Endothelial cell of umbilical vein (primary cell): ENCODE results near the gene CHCHD10. TPM values are rescaled to one million over a fixed set of nuclear protein-coding genes. Genes with fewer than 3 reads are reported as not detected.
A peak's percentile ranks its signal among the peaks of the same experiment; 100 is the strongest.

ENCODE experiments used
- BruUV-seq: library from RNA; stranded (reverse); fragments of 400-500 nt; replicated peaks from 2 replicates; lab custom pipeline; 2021; lab: Mats Ljungman, UMichigan
- CTCF ChIA-PET: fragments of 300-600, 350-600 bp; sonication (Branson Sonifier 250); formaldehyde crosslinking; loops from one replicate; lab custom pipeline; 2021; ENCODE audit warnings: antibody characterized with exemption, inconsistent platforms; lab: Charles Lee
- POLR2A ChIA-PET: fragments of 300-600, 350-600 bp; sonication (Branson Sonifier 250); formaldehyde crosslinking; loops from one replicate; lab custom pipeline; 2021; ENCODE audit warnings: antibody characterized with exemption, inconsistent platforms; lab: Charles Lee
- DNase-seq: peaks from one replicate; pipeline ENCODE4 v3.0.0-alpha.2; 2011; ENCODE audit warnings: low read depth, low spot score
- FAIRE-seq: peaks from 2 replicates; lab custom pipeline; 2011; peaks lifted over from hg19 to GRCh38; lab: Jason Lieb, UNC
- H2AFZ ChIP-seq: 2 replicates; pipeline ENCODE4 v1.6.0; 2012; ENCODE audit warnings: low read depth, low read length, control low read depth, inconsistent platforms
- H3K27ac ChIP-seq: 2 replicates; pipeline ENCODE4 v1.5.1; 2011; ENCODE audit warnings: low read depth, mild to moderate bottlenecking, control low read depth, low read length, moderate library complexity; ENCODE audit not compliant: insufficient read depth
- H3K27me3 ChIP-seq, 2 experiments: 2 replicates each; pipeline versions ENCODE4 v1.6.0 to v1.6.1; 2011; ENCODE audit warnings: low read length in 2 of 2, mixed read lengths in 1 of 2; ENCODE audit not compliant: control insufficient read depth in 2 of 2, insufficient read depth in 2 of 2
- H3K36me3 ChIP-seq, 2 experiments: 2 replicates in 1 of 2; 3 replicates in 1 of 2; pipeline ENCODE4 v1.5.1; 2011; ENCODE audit warnings: low read length in 2 of 2, mild to moderate bottlenecking in 1 of 2, moderate library complexity in 1 of 2; ENCODE audit not compliant: control insufficient read depth in 2 of 2, insufficient read depth in 2 of 2; ENCODE audit errors: extremely low read depth in 1 of 2
- H3K4me1 ChIP-seq: 3 replicates; pipeline ENCODE4 v1.5.1; 2011; ENCODE audit warnings: mild to moderate bottlenecking, low read length; ENCODE audit not compliant: control insufficient read depth, insufficient read depth; ENCODE audit errors: extremely low read depth
- H3K4me2 ChIP-seq: 2 replicates; pipeline ENCODE4 v1.6.1; 2011; ENCODE audit warnings: low read length, control low read depth, mixed read lengths; ENCODE audit not compliant: insufficient read depth
- H3K4me3 ChIP-seq, 3 experiments: fragments of 200-600 bp in 1 of 3; sonication (generic), shearing (Covaris generic) in 1 of 3; replicated peaks in 1 of 3; 2 replicates each; pipeline ENCODE4 v1.5.1; 2011 to 2016; ENCODE audit warnings: control low read depth in 3 of 3, low read length in 3 of 3, mild to moderate bottlenecking in 2 of 3, inconsistent platforms in 1 of 3, low read depth in 1 of 3, moderate library complexity in 1 of 3; ENCODE audit not compliant: insufficient read depth in 1 of 3
- H3K79me2 ChIP-seq: 2 replicates; pipeline ENCODE4 v1.6.0; 2012; ENCODE audit warnings: low read length, inconsistent platforms; ENCODE audit not compliant: control insufficient read depth, insufficient read depth
- H3K9ac ChIP-seq: replicated peaks from 2 replicates; pipeline ENCODE3; 2011; ENCODE audit warnings: low read length, control low read depth; ENCODE audit not compliant: insufficient read depth; ENCODE audit errors: extremely low read depth
- H3K9me1 ChIP-seq: replicated peaks from 3 replicates; pipeline ENCODE4 v1.6.0; 2011; ENCODE audit warnings: mild to moderate bottlenecking, low read length; ENCODE audit not compliant: control insufficient read depth, insufficient read depth; ENCODE audit errors: extremely low read depth
- H3K9me3 ChIP-seq: replicated peaks from 2 replicates; pipeline ENCODE4 v1.5.1; 2012; ENCODE audit warnings: low read length, inconsistent platforms; ENCODE audit not compliant: control insufficient read depth, insufficient read depth
- H4K20me1 ChIP-seq: replicated peaks from 2 replicates; pipeline ENCODE3; 2011; ENCODE audit warnings: mild to moderate bottlenecking, low read length; ENCODE audit not compliant: control insufficient read depth, insufficient read depth; ENCODE audit errors: extremely low read depth
- EZH2 ChIP-seq: IDR thresholded peaks from 2 replicates; pipeline ENCODE4 v1.6.1; 2012; ENCODE audit warnings: borderline replicate concordance, low read depth, mild to moderate bottlenecking, moderate library complexity, low read length, inconsistent platforms; ENCODE audit not compliant: severe bottlenecking
- FOS ChIP-seq: IDR thresholded peaks from 2 replicates; pipeline ENCODE4 v1.6.1; 2011; ENCODE audit warnings: mild to moderate bottlenecking, low read length, moderate library complexity, borderline replicate concordance; ENCODE audit not compliant: insufficient read depth
- GATA2 ChIP-seq: IDR thresholded peaks from 2 replicates; pipeline ENCODE4 v1.7.0; 2011; ENCODE audit warnings: low read depth, mild to moderate bottlenecking, moderate library complexity, mixed read lengths, low read length; ENCODE audit not compliant: insufficient read length, insufficient read depth
- JUN ChIP-seq: IDR thresholded peaks from 2 replicates; pipeline ENCODE4 v1.6.1; 2011; ENCODE audit warnings: borderline replicate concordance, low read depth; ENCODE audit not compliant: insufficient read length, insufficient read depth
- MYC ChIP-seq: IDR thresholded peaks from one replicate; pipeline ENCODE4 v1.6.1; 2011; ENCODE audit warnings: mild to moderate bottlenecking, low read depth, low read length
- POLR2A ChIP-seq: IDR thresholded peaks from 2 replicates; pipeline ENCODE4 v1.6.1; 2012; ENCODE audit warnings: low read depth, mild to moderate bottlenecking, control low read depth, low read length
- POLR2AphosphoS5 ChIP-seq: IDR thresholded peaks from 2 replicates; pipeline ENCODE4 v1.6.1; 2012; ENCODE audit warnings: low read depth, mild to moderate bottlenecking, control low read depth, low read length, moderate library complexity; ENCODE audit not compliant: insufficient read depth
- dilution Hi-C: fragments of 300-500 bp; cut with MboI; formaldehyde crosslinking; loops from one replicate; pipeline ENCODE4 v1.15.0; 2019; ENCODE audit warnings: low sequenced_read_pairs; ENCODE audit not compliant: extremely low pct_ligation_motif_present
- intact Hi-C: fragments of 100-400 bp; cut with micrococcal nuclease; formaldehyde crosslinking; loops from one replicate; pipeline ENCODE4 v1.10.0; 2022
- polyA plus RNA-seq, 4 experiments: library from polyadenylated mRNA; depleted of rRNA in 3 of 4; stranded (reverse) in 3 of 4; unstranded in 1 of 4; fragments of >200 nt; gene quantifications; 2 replicates each; pipeline versions ENCODE4 v1.2.1 to v1.2.3, GENCODE V29; 2011 to 2012; ENCODE audit warnings: missing spikeins in 1 of 4
- total RNA-seq: library from RNA; stranded (reverse); gene quantifications from 2 replicates; pipeline ENCODE4 v1.2.3, GENCODE V29; 2021
- TF ChIP-seq, protein P1 (sequence below): IDR thresholded peaks from 2 replicates; pipeline ENCODE4 v1.6.1; 2011; ENCODE audit not compliant: insufficient read depth, insufficient read length
- TF ChIP-seq, protein P2 (sequence below), 2 donors: IDR thresholded peaks; 1 replicate in 1 of 2; 2 replicates in 1 of 2; pipeline ENCODE4 v1.5.1; 2011; ENCODE audit warnings: low read length in 2 of 2, mild to moderate bottlenecking in 2 of 2, moderate library complexity in 2 of 2, control low read depth in 1 of 2, inconsistent platforms in 1 of 2, low read depth in 1 of 2; ENCODE audit not compliant: insufficient read depth in 1 of 2; ENCODE audit errors: extremely low read depth in 1 of 2

CHCHD10 gene
- total and polyA plus RNA-seq, 2 donors (not counting 3 experiments of a cell fraction or from before 2014, with no cell fraction given) = 28.1 to 75.6 TPM

DNA sequence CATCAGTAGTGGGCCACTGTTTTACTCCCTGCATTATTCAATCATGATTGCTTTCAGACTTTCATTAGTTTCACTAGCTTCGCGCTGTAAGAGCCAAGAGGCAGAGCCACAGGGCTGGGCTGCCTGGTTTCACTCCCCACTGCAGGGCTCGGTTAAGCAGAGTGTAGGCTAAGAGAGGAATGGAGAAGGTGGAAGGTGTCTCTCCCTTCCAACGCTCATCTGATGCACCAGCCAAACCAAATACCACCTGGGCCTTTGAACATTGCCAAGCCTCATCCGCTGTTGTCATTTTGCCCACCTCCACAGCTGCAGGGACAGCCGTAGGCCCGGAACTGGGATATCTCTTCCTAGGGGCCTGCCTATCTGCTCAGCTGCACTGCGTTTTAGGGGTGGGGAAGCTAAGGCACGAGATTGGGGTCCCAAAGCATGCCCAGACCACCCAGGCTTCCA, 18.5 kb upstream of the CHCHD10 start:
- Histone ChIP-seq H3K9me3 (no peaks in the 10 kb centered on the region), H4K20me1 (peaks cover 2% of the 10 kb centered on the region), H3K4me3 (peak overlapping the region in 2 of 3 experiments; percentile 78 to 81), H2AFZ (peak overlapping the region; percentile 76), H3K4me2 (peak overlapping the region; percentile 47), H3K9me1 (no peaks in the 10 kb centered on the region), H3K9ac (peak overlapping the region; percentile 99), H3K36me3 (no peaks in the 10 kb centered on the region), H3K27me3 (no peaks in the 10 kb centered on the region), H3K27ac (peak overlapping the region; percentile 92), H3K79me2 (peaks cover 40% of the 10 kb centered on the region), H3K4me1 (peaks cover 13% of the 10 kb centered on the region)
- dilution Hi-C loops (no loop called here), intact Hi-C loops (loop anchor here (5.0 kb wide), 1 partner anchor 51 kb away; the partner anchor contains the start of gene DERL3)
- ChIA-PET CTCF (interaction anchor here (1.0 to 3.5 kb wide), 5 partner anchors 8 to 71 kb away, joined by 3 to 15 read pairs (median 4); partner anchors contain the start of gene SLC2A11), POLR2A (interaction anchor here (1.0 kb wide), 1 partner anchor 15 kb away, joined by 3 read pairs; no protein-coding TSS in a partner anchor)
- peak; percentile 40 for FAIRE-seq
- no peak for TF ChIP-seq POLR2AphosphoS5
- no peak for TF ChIP-seq MYC
- no peak for TF ChIP-seq GATA2
- no peak for TF ChIP-seq JUN
- TF ChIP-seq, protein P1, sequence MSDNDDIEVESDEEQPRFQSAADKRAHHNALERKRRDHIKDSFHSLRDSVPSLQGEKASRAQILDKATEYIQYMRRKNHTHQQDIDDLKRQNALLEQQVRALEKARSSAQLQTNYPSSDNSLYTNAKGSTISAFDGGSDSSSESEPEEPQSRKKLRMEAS = no peak
- TF ChIP-seq, protein P2, sequence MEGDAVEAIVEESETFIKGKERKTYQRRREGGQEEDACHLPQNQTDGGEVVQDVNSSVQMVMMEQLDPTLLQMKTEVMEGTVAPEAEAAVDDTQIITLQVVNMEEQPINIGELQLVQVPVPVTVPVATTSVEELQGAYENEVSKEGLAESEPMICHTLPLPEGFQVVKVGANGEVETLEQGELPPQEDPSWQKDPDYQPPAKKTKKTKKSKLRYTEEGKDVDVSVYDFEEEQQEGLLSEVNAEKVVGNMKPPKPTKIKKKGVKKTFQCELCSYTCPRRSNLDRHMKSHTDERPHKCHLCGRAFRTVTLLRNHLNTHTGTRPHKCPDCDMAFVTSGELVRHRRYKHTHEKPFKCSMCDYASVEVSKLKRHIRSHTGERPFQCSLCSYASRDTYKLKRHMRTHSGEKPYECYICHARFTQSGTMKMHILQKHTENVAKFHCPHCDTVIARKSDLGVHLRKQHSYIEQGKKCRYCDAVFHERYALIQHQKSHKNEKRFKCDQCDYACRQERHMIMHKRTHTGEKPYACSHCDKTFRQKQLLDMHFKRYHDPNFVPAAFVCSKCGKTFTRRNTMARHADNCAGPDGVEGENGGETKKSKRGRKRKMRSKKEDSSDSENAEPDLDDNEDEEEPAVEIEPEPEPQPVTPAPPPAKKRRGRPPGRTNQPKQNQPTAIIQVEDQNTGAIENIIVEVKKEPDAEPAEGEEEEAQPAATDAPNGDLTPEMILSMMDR (IDR thresholded peaks at IDR 0.05; ENCODE audit: extremely low read depth in 1 of 2, insufficient read depth in 1 of 2, low read depth in 1 of 2, low read length in 2 of 2) = no peak
- TF ChIP-seq POLR2A = no peak
- no peak for TF ChIP-seq FOS
- TF ChIP-seq EZH2 = no peak
- no peak for DNase-seq
- TSS peak; percentile 73 for BruUV-seq
